ENCODE data around the gene USH2A. TPM values are rescaled to one million over a fixed set of nuclear protein-coding genes. Genes with fewer than 3 reads are reported as not detected.
A peak's percentile ranks its signal among the peaks of the same experiment; 100 is the strongest.

Gene USH2A
- total RNA-seq, 1 experiment from 2014 or later = not detected

DNA sequence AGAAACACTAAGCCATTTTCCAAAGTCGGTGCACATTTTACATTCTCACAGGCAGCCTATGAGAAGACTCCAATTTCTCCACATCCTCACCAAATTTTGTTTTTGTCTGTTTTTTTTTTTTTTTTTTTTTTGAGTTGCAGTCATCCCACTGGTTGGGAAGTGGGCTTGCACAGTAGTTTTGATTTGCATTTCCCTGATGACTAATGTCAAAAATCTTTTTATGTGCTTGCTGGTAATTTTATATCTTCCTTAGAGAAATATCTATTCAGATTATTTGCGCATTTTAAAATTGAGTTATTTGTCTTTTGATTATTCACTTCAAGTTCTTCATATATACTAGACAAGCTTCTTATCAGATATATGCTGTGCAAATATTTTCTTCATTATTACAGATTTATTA is 141.5 kb downstream of the USH2A start:
- DNase-seq (ENCODE audit: low spot score) = no peak
- H3K36me3 ChIP-seq (ENCODE audit: insufficient read depth, low read length, poor library complexity, severe bottlenecking) = no peaks in the 10 kb centered on the region
- no peaks in the 10 kb centered on the region for H3K4me1 ChIP-seq (ENCODE audit: insufficient read depth, low read length, poor library complexity, severe bottlenecking)
- ChIA-PET CTCF (no interaction called here), POLR2A (ENCODE audit: low non-redundant PET) (no interaction called here)
- intact Hi-C loops (cut with micrococcal nuclease; ENCODE audit: unreplicated experiment) = no loop called here
- BruUV-seq (replicated peaks) = no TSS peak
- H3K27ac ChIP-seq (ENCODE audit: low read depth, low read length, poor library complexity, severe bottlenecking) = no peak overlapping the region
- no peaks in the 10 kb centered on the region for H3K9me3 ChIP-seq (ENCODE audit: low read depth, low read length, poor library complexity, severe bottlenecking)
- TF ChIP-seq EZH2 (IDR thresholded peaks at IDR 0.05; ENCODE audit: borderline replicate concordance, low read depth, low read length, poor library complexity, severe bottlenecking) = no peak
- no peak overlapping the region for H3K4me3 ChIP-seq (ENCODE audit: low read depth, low read length, poor library complexity, severe bottlenecking)
- peaks cover 34% of the 10 kb centered on the region for H3K27me3 ChIP-seq (replicated peaks; ENCODE audit: insufficient read depth, low read depth, low read length, poor library complexity)

DNA sequence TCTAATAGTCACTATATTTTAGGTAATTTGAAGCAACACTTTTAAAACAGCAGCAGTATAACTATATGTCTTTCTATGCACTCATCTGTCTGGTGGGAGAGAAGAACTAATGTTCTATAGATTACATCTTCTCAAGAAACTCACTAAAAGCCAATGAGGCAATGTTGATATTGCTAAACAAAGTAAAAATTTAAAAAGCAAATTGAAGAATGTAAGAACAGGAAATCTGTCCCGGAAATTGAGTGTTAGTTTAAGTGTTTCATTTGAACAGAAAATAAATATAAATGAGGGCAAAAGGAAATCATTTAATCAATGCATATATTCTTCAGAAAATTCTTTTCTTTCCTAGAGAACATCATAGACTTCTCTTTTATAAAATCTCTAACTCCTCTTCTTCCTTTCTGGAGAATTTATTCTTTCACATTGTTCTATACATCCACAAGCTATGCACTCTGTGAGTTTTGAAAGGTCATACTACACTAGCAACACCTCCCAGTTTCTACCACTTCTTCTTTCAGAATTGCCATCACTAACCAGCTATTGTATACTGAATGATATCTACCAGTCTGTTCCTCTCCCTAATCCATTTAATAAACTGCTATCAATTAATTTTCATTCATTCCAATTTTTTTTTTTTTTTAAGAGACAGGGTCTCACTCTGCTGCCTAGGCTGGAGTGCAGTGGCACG is 153.0 kb downstream of the USH2A start:
- DNase-seq (ENCODE audit: low spot score) = peak; percentile 82
- peaks cover 4% of the 10 kb centered on the region for H3K4me1 ChIP-seq (ENCODE audit: insufficient read depth, low read length, poor library complexity, severe bottlenecking)
- H3K27me3 ChIP-seq (replicated peaks; ENCODE audit: insufficient read depth, low read depth, low read length, poor library complexity) = peaks cover 80% of the 10 kb centered on the region
- ChIA-PET CTCF (no interaction called here), POLR2A (ENCODE audit: low non-redundant PET) (no interaction called here)
- no peaks in the 10 kb centered on the region for H3K36me3 ChIP-seq (ENCODE audit: insufficient read depth, low read length, poor library complexity, severe bottlenecking)
- no peak overlapping the region for H3K27ac ChIP-seq (ENCODE audit: low read depth, low read length, poor library complexity, severe bottlenecking)
- TF ChIP-seq EZH2 (IDR thresholded peaks at IDR 0.05; ENCODE audit: borderline replicate concordance, low read depth, low read length, poor library complexity, severe bottlenecking) = no peak
- TF ChIP-seq, protein P1, sequence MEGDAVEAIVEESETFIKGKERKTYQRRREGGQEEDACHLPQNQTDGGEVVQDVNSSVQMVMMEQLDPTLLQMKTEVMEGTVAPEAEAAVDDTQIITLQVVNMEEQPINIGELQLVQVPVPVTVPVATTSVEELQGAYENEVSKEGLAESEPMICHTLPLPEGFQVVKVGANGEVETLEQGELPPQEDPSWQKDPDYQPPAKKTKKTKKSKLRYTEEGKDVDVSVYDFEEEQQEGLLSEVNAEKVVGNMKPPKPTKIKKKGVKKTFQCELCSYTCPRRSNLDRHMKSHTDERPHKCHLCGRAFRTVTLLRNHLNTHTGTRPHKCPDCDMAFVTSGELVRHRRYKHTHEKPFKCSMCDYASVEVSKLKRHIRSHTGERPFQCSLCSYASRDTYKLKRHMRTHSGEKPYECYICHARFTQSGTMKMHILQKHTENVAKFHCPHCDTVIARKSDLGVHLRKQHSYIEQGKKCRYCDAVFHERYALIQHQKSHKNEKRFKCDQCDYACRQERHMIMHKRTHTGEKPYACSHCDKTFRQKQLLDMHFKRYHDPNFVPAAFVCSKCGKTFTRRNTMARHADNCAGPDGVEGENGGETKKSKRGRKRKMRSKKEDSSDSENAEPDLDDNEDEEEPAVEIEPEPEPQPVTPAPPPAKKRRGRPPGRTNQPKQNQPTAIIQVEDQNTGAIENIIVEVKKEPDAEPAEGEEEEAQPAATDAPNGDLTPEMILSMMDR (conservative IDR thresholded peaks at IDR 0.05; ENCODE audit: low read depth, low read length) = no peak
- no TSS peak for BruUV-seq (replicated peaks)
- no peak overlapping the region for H3K4me3 ChIP-seq (ENCODE audit: low read depth, low read length, poor library complexity, severe bottlenecking)
- H3K9me3 ChIP-seq (ENCODE audit: low read depth, low read length, poor library complexity, severe bottlenecking) = no peaks in the 10 kb centered on the region
- intact Hi-C loops (cut with micrococcal nuclease; ENCODE audit: unreplicated experiment) = no loop called here

DNA sequence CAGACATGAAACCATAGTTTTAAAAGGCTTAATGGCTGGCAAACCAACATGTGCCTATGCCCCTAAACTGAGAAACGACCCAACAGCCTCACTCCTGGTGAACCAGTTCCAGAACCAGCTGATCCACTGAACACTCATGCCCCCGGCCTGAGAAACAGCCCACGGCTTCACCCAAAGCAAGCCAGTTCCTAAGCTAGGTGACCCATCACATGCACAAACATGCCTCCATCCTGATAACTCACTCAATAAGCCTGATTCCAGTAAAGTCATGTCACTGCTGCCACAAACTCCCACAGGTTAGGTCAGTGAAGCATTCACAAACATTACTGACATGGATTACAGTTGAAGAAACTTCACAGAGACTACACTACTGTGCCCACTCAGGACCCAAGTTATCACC is 161.6 kb downstream of the USH2A start:
- Histone ChIP-seq H3K4me3 (ENCODE audit: low read depth, low read length, poor library complexity, severe bottlenecking) (no peak overlapping the region), H3K9me3 (ENCODE audit: low read depth, low read length, poor library complexity, severe bottlenecking) (no peaks in the 10 kb centered on the region), H3K27me3 (replicated peaks; ENCODE audit: insufficient read depth, low read depth, low read length, poor library complexity) (peaks cover 85% of the 10 kb centered on the region), H3K36me3 (ENCODE audit: insufficient read depth, low read length, poor library complexity, severe bottlenecking) (no peaks in the 10 kb centered on the region), H3K27ac (ENCODE audit: low read depth, low read length, poor library complexity, severe bottlenecking) (no peak overlapping the region), H3K4me1 (ENCODE audit: insufficient read depth, low read length, poor library complexity, severe bottlenecking) (no peaks in the 10 kb centered on the region)
- intact Hi-C loops (cut with micrococcal nuclease; ENCODE audit: unreplicated experiment) = no loop called here
- TF ChIP-seq EZH2 (IDR thresholded peaks at IDR 0.05; ENCODE audit: borderline replicate concordance, low read depth, low read length, poor library complexity, severe bottlenecking) = no peak
- TF ChIP-seq, protein P1 (conservative IDR thresholded peaks at IDR 0.05; ENCODE audit: low read depth, low read length) = no peak
- ChIA-PET CTCF (no interaction called here), POLR2A (ENCODE audit: low non-redundant PET) (no interaction called here)
- no peak for DNase-seq (ENCODE audit: low spot score)
- no TSS peak for BruUV-seq (replicated peaks)

DNA sequence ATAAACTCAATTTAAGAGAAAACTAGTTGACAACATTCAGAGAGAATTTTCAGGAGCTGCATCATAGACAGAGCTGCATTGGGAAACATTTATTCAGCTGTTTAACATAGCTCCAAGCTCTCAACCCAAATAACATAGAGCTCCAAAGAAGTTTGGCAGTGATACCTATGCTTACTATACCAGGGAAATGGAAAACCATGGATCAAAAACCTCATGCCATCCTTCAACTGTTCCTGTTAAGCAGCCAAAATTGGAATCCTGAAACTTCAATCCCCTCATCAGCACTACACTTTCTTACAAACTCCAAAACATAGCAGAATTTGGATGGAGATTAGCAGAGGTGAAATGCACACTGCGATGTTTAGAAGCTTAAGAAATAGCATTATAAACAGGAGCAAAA is 164.4 kb downstream of the USH2A start:
- intact Hi-C loops (cut with micrococcal nuclease; ENCODE audit: unreplicated experiment) = no loop called here
- no TSS peak for BruUV-seq (replicated peaks)
- no peak overlapping the region for H3K27ac ChIP-seq (ENCODE audit: low read depth, low read length, poor library complexity, severe bottlenecking)
- CTCF ChIA-PET = no interaction called here
- no peak for TF ChIP-seq EZH2 (IDR thresholded peaks at IDR 0.05; ENCODE audit: borderline replicate concordance, low read depth, low read length, poor library complexity, severe bottlenecking)
- TF ChIP-seq, protein P1 (conservative IDR thresholded peaks at IDR 0.05; ENCODE audit: low read depth, low read length) = no peak
- H3K4me1 ChIP-seq (ENCODE audit: insufficient read depth, low read length, poor library complexity, severe bottlenecking) = no peaks in the 10 kb centered on the region
- POLR2A ChIA-PET (ENCODE audit: low non-redundant PET) = no interaction called here
- no peak overlapping the region for H3K4me3 ChIP-seq (ENCODE audit: low read depth, low read length, poor library complexity, severe bottlenecking)
- no peaks in the 10 kb centered on the region for H3K9me3 ChIP-seq (ENCODE audit: low read depth, low read length, poor library complexity, severe bottlenecking)
- H3K27me3 ChIP-seq (replicated peaks; ENCODE audit: insufficient read depth, low read depth, low read length, poor library complexity) = peaks cover 83% of the 10 kb centered on the region
- no peak for DNase-seq (ENCODE audit: low spot score)
- H3K36me3 ChIP-seq (ENCODE audit: insufficient read depth, low read length, poor library complexity, severe bottlenecking) = no peaks in the 10 kb centered on the region

Measured in A673 (cell line).